T-helper 2 cell treated with Interferon-gamma antibody and Interleukin-4, amounts not matched to agents 100 ng/mL and 5 ng/mL, for 36 hours (primary cell): ENCODE data around the gene MRPS22. TPM values are rescaled to one million over a fixed set of nuclear protein-coding genes. Genes with fewer than 3 reads are reported as not detected.
"Not testable (repeated sequence)": the region's sequence is repeated elsewhere in the genome, so short reads cannot be mapped to it uniquely, and the experiment has no call there.

Experiments used
- intact Hi-C: fragments of 100-400 bp; cut with micrococcal nuclease; formaldehyde crosslinking; loops from one replicate; pipeline ENCODE4 v1.15.1; 2023
- total RNA-seq: library from RNA; stranded (reverse); gene quantifications from 2 replicates; pipeline ENCODE4 v1.2.3, GENCODE V29; 2022

The MRPS22 gene
- total RNA-seq, 1 donor from 2014 or later, result 39.8 TPM

- intact Hi-C loops, result no loop called here
Measured at GRCh38 chr3:139332092-139332491, 11.7 kb upstream of the MRPS22 start.

- intact Hi-C loops, result not testable (repeated sequence)
Measured at GRCh38 chr3:139334675-139335074, 9.1 kb upstream of the MRPS22 start.

- intact Hi-C loops, result no loop called here
Measured at GRCh38 chr3:139338405-139338804, 5.4 kb upstream of the MRPS22 start.

- intact Hi-C loops, result no loop called here
Measured at GRCh38 chr3:139339219-139339906, 4.5 kb upstream of the MRPS22 start.

- intact Hi-C loops, result no loop called here
Measured at GRCh38 chr3:139340784-139341183, 3.0 kb upstream of the MRPS22 start.

- intact Hi-C loops, result no loop called here
Measured at GRCh38 chr3:139342054-139342453, 1.8 kb upstream of the MRPS22 start.

GRCh38 chr3:139346771-139347170 is 3.0 kb downstream of the MRPS22 start:
- intact Hi-C loops, result no loop called here

GRCh38 chr3:139353920-139354556 is 10.2 kb downstream of the MRPS22 start:
- intact Hi-C loops, result no loop called here

- intact Hi-C loops, result no loop called here
Measured at GRCh38 chr3:139354661-139355060, 10.8 kb downstream of the MRPS22 start.

GRCh38 chr3:139355476-139355875 is 11.7 kb downstream of the MRPS22 start:
- intact Hi-C loops, result no loop called here

- intact Hi-C loops, result no loop called here
Measured at GRCh38 chr3:139355891-139356290, 12.1 kb downstream of the MRPS22 start.

GRCh38 chr3:139357899-139358298 is 14.1 kb downstream of the MRPS22 start:
- intact Hi-C loops, result no loop called here

GRCh38 chr3:139358841-139359562 is 15.2 kb downstream of the MRPS22 start:
- intact Hi-C loops, result no loop called here

GRCh38 chr3:139361276-139361675 is 17.5 kb downstream of the MRPS22 start:
- intact Hi-C loops, result no loop called here

- intact Hi-C loops, result no loop called here
Measured at GRCh38 chr3:139364549-139364948, 20.7 kb downstream of the MRPS22 start.

GRCh38 chr3:139374099-139374498 is 30.3 kb downstream of the MRPS22 start:
- intact Hi-C loops, result no loop called here

- intact Hi-C loops, result no loop called here
Measured at GRCh38 chr3:139377378-139377777, 33.6 kb downstream of the MRPS22 start.

- intact Hi-C loops, result no loop called here
Measured at GRCh38 chr3:139378587-139379241, 34.9 kb downstream of the MRPS22 start.

GRCh38 chr3:139380575-139380974 is 36.8 kb downstream of the MRPS22 start:
- intact Hi-C loops, result no loop called here

GRCh38 chr3:139382291-139382690 is 38.5 kb downstream of the MRPS22 start:
- intact Hi-C loops, result not testable (repeated sequence)

- intact Hi-C loops, result loop anchor here (5.0 kb wide), 2 partner anchors 556 to 796 kb away; partner anchors contain the start of genes CEP70 and PIK3CB
Measured at GRCh38 chr3:139388077-139388476, 44.3 kb downstream of the MRPS22 start.
